T-helper 1 cell treated with Interleukin-12 subunit alpha and Interleukin-12 subunit beta and Interleukin-4 antibody, amounts not matched to agents 30 μg/mL and 1 μg/mL, for 36 hours (primary cell): ENCODE measurements around the gene TAS2R5.
"Not testable (repeated sequence)": the region's sequence is repeated elsewhere in the genome, so short reads cannot be mapped to it uniquely, and the experiment has no call there.

ENCODE experiments used
- H3K27ac Mint-ChIP-seq: one replicate; pipeline ENCODE4 v1.8.0; 2021; ENCODE audit warnings: mild to moderate bottlenecking, mixed read lengths
- H3K27me3 Mint-ChIP-seq: one replicate; pipeline ENCODE4 v1.8.0; 2021; ENCODE audit warnings: low read depth, mixed read lengths
- H3K36me3 Mint-ChIP-seq: one replicate; pipeline ENCODE4 v1.8.0; 2021; ENCODE audit warnings: low read depth, mixed read lengths
- H3K4me1 Mint-ChIP-seq: one replicate; pipeline ENCODE4 v1.8.0; 2021; ENCODE audit warnings: low read depth, mixed read lengths
- H3K4me3 Mint-ChIP-seq: one replicate; pipeline ENCODE4 v1.8.0; 2021; ENCODE audit warnings: mild to moderate bottlenecking, moderate library complexity, mixed read lengths
- H3K9me3 Mint-ChIP-seq: one replicate; pipeline ENCODE4 v1.8.0; 2021; ENCODE audit warnings: mixed read lengths

The TAS2R5 gene

GRCh38 chr7:141789917-141790316 is at the start of gene TAS2R5:
Gene TAS2R5 (plus strand): TSS chr7:141790217. CDS start chr7:141790362, 145 bp downstream.
- no peaks in the 10 kb centered on the region for H3K9me3 Mint-ChIP-seq
- no peaks in the 10 kb centered on the region for H3K27me3 Mint-ChIP-seq
- no peak within 1 kb of the TSS for H3K4me3 Mint-ChIP-seq
- H3K36me3 Mint-ChIP-seq: no peaks in the 10 kb centered on the region
- H3K27ac Mint-ChIP-seq: no peak within 1 kb of the TSS
- H3K4me1 Mint-ChIP-seq: no peaks in the 10 kb centered on the region

GRCh38 chr7:141742229-141742628 is 47.8 kb upstream of the TAS2R5 start:
- Mint-ChIP-seq H3K36me3 (peaks cover 44% of the 10 kb centered on the region), H3K4me3 (no peak overlapping the region), H3K27ac (no peak overlapping the region), H3K27me3 (no peaks in the 10 kb centered on the region), H3K9me3 (no peaks in the 10 kb centered on the region), H3K4me1 (peaks cover 19% of the 10 kb centered on the region)

- no peak overlapping the region for H3K27ac Mint-ChIP-seq
- no peak overlapping the region for H3K4me3 Mint-ChIP-seq
- H3K27me3 Mint-ChIP-seq: no peaks in the 10 kb centered on the region
- H3K4me1 Mint-ChIP-seq: peaks cover 14% of the 10 kb centered on the region
- H3K36me3 Mint-ChIP-seq: peaks cover 45% of the 10 kb centered on the region
- no peaks in the 10 kb centered on the region for H3K9me3 Mint-ChIP-seq
These were observed 45.9 kb upstream of the TAS2R5 start for GRCh38 chr7:141744131-141744530.

- no peaks in the 10 kb centered on the region for H3K27me3 Mint-ChIP-seq
- peaks cover 31% of the 10 kb centered on the region for H3K9me3 Mint-ChIP-seq
- H3K36me3 Mint-ChIP-seq: peaks cover 66% of the 10 kb centered on the region
- no peak overlapping the region for H3K27ac Mint-ChIP-seq
- no peaks in the 10 kb centered on the region for H3K4me1 Mint-ChIP-seq
- no peak overlapping the region for H3K4me3 Mint-ChIP-seq
These were observed 41.6 kb upstream of the TAS2R5 start for GRCh38 chr7:141748396-141748795.

GRCh38 chr7:141751904-141752303 is 38.1 kb upstream of the TAS2R5 start:
- not testable (repeated sequence) for H3K4me1 Mint-ChIP-seq, H3K4me3 Mint-ChIP-seq, H3K27ac Mint-ChIP-seq, H3K27me3 Mint-ChIP-seq
- H3K9me3 Mint-ChIP-seq: peaks cover 31% of the 10 kb centered on the region
- H3K36me3 Mint-ChIP-seq: peaks cover 66% of the 10 kb centered on the region

GRCh38 chr7:141752634-141753033 is 37.4 kb upstream of the TAS2R5 start:
- no peaks in the 10 kb centered on the region for H3K27me3 Mint-ChIP-seq
- no peak overlapping the region for H3K4me3 Mint-ChIP-seq
- H3K4me1 Mint-ChIP-seq: peaks cover 2% of the 10 kb centered on the region
- H3K27ac Mint-ChIP-seq: no peak overlapping the region
- H3K9me3 Mint-ChIP-seq: peaks cover 31% of the 10 kb centered on the region
- peaks cover 72% of the 10 kb centered on the region for H3K36me3 Mint-ChIP-seq

- Mint-ChIP-seq H3K27me3 (no peaks in the 10 kb centered on the region), H3K27ac (no peak overlapping the region), H3K4me1 (peaks cover 2% of the 10 kb centered on the region), H3K4me3 (no peak overlapping the region), H3K36me3 (peaks cover 68% of the 10 kb centered on the region), H3K9me3 (peaks cover 29% of the 10 kb centered on the region)
These were observed 35.1 kb upstream of the TAS2R5 start for GRCh38 chr7:141754939-141755338.

- H3K4me3 Mint-ChIP-seq: no peak within 1 kb of the TSS
- no peaks in the 10 kb centered on the region for H3K9me3 Mint-ChIP-seq
- no peaks in the 10 kb centered on the region for H3K27me3 Mint-ChIP-seq
- H3K4me1 Mint-ChIP-seq: no peaks in the 10 kb centered on the region
- H3K27ac Mint-ChIP-seq: no peak within 1 kb of the TSS
- peaks cover 25% of the 10 kb centered on the region for H3K36me3 Mint-ChIP-seq
These were observed 26.2 kb upstream of the TAS2R5 start, which contains the start of gene TAS2R3 for GRCh38 chr7:141763797-141764196. Gene TAS2R3 (plus strand): TSS chr7:141764097. CDS start chr7:141764159, 62 bp downstream.

- H3K4me3 Mint-ChIP-seq, H3K36me3 Mint-ChIP-seq, H3K9me3 Mint-ChIP-seq, H3K4me1 Mint-ChIP-seq, H3K27ac Mint-ChIP-seq, H3K27me3 Mint-ChIP-seq: not testable (repeated sequence)
These were observed 19.9 kb upstream of the TAS2R5 start for GRCh38 chr7:141770083-141770583.

GRCh38 chr7:141776374-141776773 is 13.6 kb upstream of the TAS2R5 start, which contains the start of gene TAS2R4:
Gene TAS2R4 (plus strand): TSS chr7:141776674. CDS start chr7:141778489, 1,815 bp downstream.
- H3K9me3 Mint-ChIP-seq: no peaks in the 10 kb centered on the region
- H3K4me3 Mint-ChIP-seq: no peak within 1 kb of the TSS
- no peaks in the 10 kb centered on the region for H3K4me1 Mint-ChIP-seq
- H3K36me3 Mint-ChIP-seq: peaks cover 9% of the 10 kb centered on the region
- no peak within 1 kb of the TSS for H3K27ac Mint-ChIP-seq
- no peaks in the 10 kb centered on the region for H3K27me3 Mint-ChIP-seq

GRCh38 chr7:141785706-141786552 is 4.1 kb upstream of the TAS2R5 start:
- Mint-ChIP-seq H3K27ac (no peak overlapping the region), H3K9me3 (no peaks in the 10 kb centered on the region), H3K36me3 (no peaks in the 10 kb centered on the region), H3K4me3 (no peak overlapping the region), H3K4me1 (no peaks in the 10 kb centered on the region), H3K27me3 (no peaks in the 10 kb centered on the region)

GRCh38 chr7:141788296-141788695 is 1.7 kb upstream of the TAS2R5 start:
- no peaks in the 10 kb centered on the region for H3K9me3 Mint-ChIP-seq
- no peaks in the 10 kb centered on the region for H3K27me3 Mint-ChIP-seq
- H3K27ac Mint-ChIP-seq: no peak overlapping the region
- H3K4me1 Mint-ChIP-seq: no peaks in the 10 kb centered on the region
- no peak overlapping the region for H3K4me3 Mint-ChIP-seq
- H3K36me3 Mint-ChIP-seq: no peaks in the 10 kb centered on the region

- H3K27me3 Mint-ChIP-seq: no peaks in the 10 kb centered on the region
- no peak overlapping the region for H3K27ac Mint-ChIP-seq
- no peak overlapping the region for H3K4me3 Mint-ChIP-seq
- no peaks in the 10 kb centered on the region for H3K36me3 Mint-ChIP-seq
- no peaks in the 10 kb centered on the region for H3K9me3 Mint-ChIP-seq
- H3K4me1 Mint-ChIP-seq: no peaks in the 10 kb centered on the region
These were observed 2.5 kb downstream of the TAS2R5 start for GRCh38 chr7:141792526-141792925.

- H3K36me3 Mint-ChIP-seq: no peaks in the 10 kb centered on the region
- peaks cover 46% of the 10 kb centered on the region for H3K9me3 Mint-ChIP-seq
- H3K27me3 Mint-ChIP-seq: no peaks in the 10 kb centered on the region
- H3K4me1 Mint-ChIP-seq: no peaks in the 10 kb centered on the region
- H3K4me3 Mint-ChIP-seq: no peak overlapping the region
- no peak overlapping the region for H3K27ac Mint-ChIP-seq
These were observed 30.1 kb downstream of the TAS2R5 start for GRCh38 chr7:141820067-141820466.

GRCh38 chr7:141822432-141822831 is 32.4 kb downstream of the TAS2R5 start:
- H3K27me3 Mint-ChIP-seq, H3K4me3 Mint-ChIP-seq, H3K27ac Mint-ChIP-seq, H3K4me1 Mint-ChIP-seq, H3K36me3 Mint-ChIP-seq: not testable (repeated sequence)
- peaks cover 46% of the 10 kb centered on the region for H3K9me3 Mint-ChIP-seq
